ENCODE data around the gene RBM7. TPM values are rescaled to one million over a fixed set of nuclear protein-coding genes. Genes with fewer than 3 reads are reported as not detected.

RBM7 gene
- total and polyA plus RNA-seq, 2 of the 8 experiments (the other 6 are each of a cell fraction or from before 2014, with no cell fraction given): 18.0 to 45.7 TPM

- TF ChIP-seq CHD7 (IDR thresholded peaks at IDR 0.05; ENCODE audit: insufficient replicate concordance, low read length) (no peak), HDAC2 (IDR thresholded peaks at IDR 0.05; ENCODE audit: borderline replicate concordance in 1 of 2, low read depth in 2 of 2, low read length in 2 of 2) (0 out of 4 replicates have a peak, but pooled peaks of 1 of the 2 experiments have one; percentile 53), SP1 (IDR thresholded peaks at IDR 0.05; ENCODE audit: low read depth, low read length) (no peak), POLR2AphosphoS5 (IDR thresholded peaks at IDR 0.05; ENCODE audit: low read depth, low read length) (peak; percentile 74), JUND (IDR thresholded peaks at IDR 0.05; ENCODE audit: low read length) (peak; percentile 64; the same call in 1 of the 2 replicates), JUN (IDR thresholded peaks at IDR 0.05; ENCODE audit: low read depth, low read length) (0 out of 2 replicates have a peak, but pooled peaks have one; percentile 6), NRF1 (IDR thresholded peaks at IDR 0.05; ENCODE audit: low read depth, low read length) (peak; percentile 58), PHF8 (conservative IDR thresholded peaks at IDR 0.05; ENCODE audit: low read depth, low read length) (peak; percentile 50; the same call in 1 of the 2 replicates), CHD1 (IDR thresholded peaks at IDR 0.05; ENCODE audit: low read depth, low read length) (no peak)
Observed at GRCh38 chr11:114439229-114440120, 39.0 kb downstream of the RBM7 start, which contains the start of gene REXO2 (continued).
